HFF-Myc (cell line): ENCODE measurements around the gene CHST3.

Experiments used
- DNase-seq: peaks from one replicate; pipeline ENCODE4 v3.0.0-alpha.2; 2011; ENCODE audit warnings: low read depth; ENCODE audit errors: extremely low read depth
- H3K4me3 ChIP-seq: replicated peaks from 2 replicates; pipeline ENCODE4 v1.5.1; 2011; ENCODE audit warnings: low read depth, mild to moderate bottlenecking, control low read depth, low read length
- CTCF ChIP-seq: IDR thresholded peaks from 2 replicates; pipeline ENCODE4 v1.5.1; 2012; ENCODE audit warnings: mild to moderate bottlenecking, low read depth, low read length, control low read depth; ENCODE audit errors: missing control alignments

The CHST3 gene

GRCh38 chr10:72016608-72017300 is 52.6 kb downstream of the CHST3 start:
- TF ChIP-seq CTCF: no peak
- DNase-seq: no peak
- no peak overlapping the region for H3K4me3 ChIP-seq

- TF ChIP-seq CTCF: no peak
- DNase-seq: no peak
- H3K4me3 ChIP-seq: no peak overlapping the region
Observed at GRCh38 chr10:72019085-72019876, 55.1 kb downstream of the CHST3 start.

GRCh38 chr10:72020914-72021809 is 57.0 kb downstream of the CHST3 start:
- H3K4me3 ChIP-seq: no peak overlapping the region
- no peak for TF ChIP-seq CTCF
- no peak for DNase-seq

GRCh38 chr10:72022228-72022627 is 58.0 kb downstream of the CHST3 start:
- H3K4me3 ChIP-seq: no peak overlapping the region
- TF ChIP-seq CTCF: no peak
- DNase-seq: no peak

GRCh38 chr10:72024596-72024995 is 60.4 kb downstream of the CHST3 start:
- no peak overlapping the region for H3K4me3 ChIP-seq
- no peak for DNase-seq
- no peak for TF ChIP-seq CTCF

- H3K4me3 ChIP-seq: no peak overlapping the region
- no peak for DNase-seq
- TF ChIP-seq CTCF: no peak
Observed at GRCh38 chr10:72025400-72025799, 61.2 kb downstream of the CHST3 start.
